HFF-Myc (cell line): ENCODE data around the gene AKAP7.

Source experiments
- DNase-seq: peaks from one replicate; pipeline ENCODE4 v3.0.0-alpha.2; 2011; ENCODE audit warnings: low read depth; ENCODE audit errors: extremely low read depth
- H3K4me3 ChIP-seq: replicated peaks from 2 replicates; pipeline ENCODE4 v1.5.1; 2011; ENCODE audit warnings: low read depth, mild to moderate bottlenecking, control low read depth, low read length
- TF ChIP-seq, protein P1 (sequence below): IDR thresholded peaks from 2 replicates; pipeline ENCODE4 v1.5.1; 2012; ENCODE audit warnings: mild to moderate bottlenecking, low read depth, low read length, control low read depth; ENCODE audit errors: missing control alignments

AKAP7 gene

DNA sequence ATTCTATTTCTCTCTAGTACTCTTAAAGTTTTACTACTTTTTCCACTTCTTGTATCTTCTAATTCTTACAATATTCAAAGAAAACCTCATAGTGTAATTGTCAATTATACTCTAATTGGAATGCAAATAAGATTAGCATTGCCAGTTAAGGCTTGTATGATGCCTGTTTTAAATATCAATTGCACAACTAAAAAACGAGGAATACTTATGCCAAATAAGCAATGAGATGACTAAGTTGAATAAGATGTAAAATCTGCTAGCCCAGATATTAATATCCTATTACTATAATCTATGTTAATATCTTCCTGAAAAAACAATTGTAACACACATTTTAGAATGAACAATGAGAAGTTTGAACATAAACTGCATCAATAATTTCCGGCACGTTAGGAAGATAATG is 13.3 kb upstream of the AKAP7 start:
- no peak for DNase-seq
- H3K4me3 ChIP-seq = no peak overlapping the region
- TF ChIP-seq, protein P1, sequence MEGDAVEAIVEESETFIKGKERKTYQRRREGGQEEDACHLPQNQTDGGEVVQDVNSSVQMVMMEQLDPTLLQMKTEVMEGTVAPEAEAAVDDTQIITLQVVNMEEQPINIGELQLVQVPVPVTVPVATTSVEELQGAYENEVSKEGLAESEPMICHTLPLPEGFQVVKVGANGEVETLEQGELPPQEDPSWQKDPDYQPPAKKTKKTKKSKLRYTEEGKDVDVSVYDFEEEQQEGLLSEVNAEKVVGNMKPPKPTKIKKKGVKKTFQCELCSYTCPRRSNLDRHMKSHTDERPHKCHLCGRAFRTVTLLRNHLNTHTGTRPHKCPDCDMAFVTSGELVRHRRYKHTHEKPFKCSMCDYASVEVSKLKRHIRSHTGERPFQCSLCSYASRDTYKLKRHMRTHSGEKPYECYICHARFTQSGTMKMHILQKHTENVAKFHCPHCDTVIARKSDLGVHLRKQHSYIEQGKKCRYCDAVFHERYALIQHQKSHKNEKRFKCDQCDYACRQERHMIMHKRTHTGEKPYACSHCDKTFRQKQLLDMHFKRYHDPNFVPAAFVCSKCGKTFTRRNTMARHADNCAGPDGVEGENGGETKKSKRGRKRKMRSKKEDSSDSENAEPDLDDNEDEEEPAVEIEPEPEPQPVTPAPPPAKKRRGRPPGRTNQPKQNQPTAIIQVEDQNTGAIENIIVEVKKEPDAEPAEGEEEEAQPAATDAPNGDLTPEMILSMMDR = no peak

DNA sequence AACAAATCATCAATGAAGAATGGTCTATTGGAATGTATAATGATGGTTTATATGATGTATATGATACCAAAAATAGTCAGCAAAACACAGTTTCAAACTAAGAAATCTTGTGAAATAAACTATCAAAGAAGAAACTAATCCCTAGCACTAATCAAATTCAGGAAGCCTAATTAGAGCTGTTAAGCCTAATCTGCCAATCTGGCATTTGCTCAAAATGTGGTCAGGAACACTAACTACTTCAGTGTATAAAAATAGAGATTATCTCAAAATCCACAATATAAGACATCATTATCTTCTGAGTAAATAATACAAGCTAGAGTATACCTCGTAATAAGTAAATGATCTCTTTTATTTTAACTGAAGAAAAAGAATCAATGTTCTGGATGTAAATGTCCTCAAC is 12.8 kb upstream of the AKAP7 start:
- no peak overlapping the region for H3K4me3 ChIP-seq
- TF ChIP-seq, protein P1 = no peak
- no peak for DNase-seq

DNA sequence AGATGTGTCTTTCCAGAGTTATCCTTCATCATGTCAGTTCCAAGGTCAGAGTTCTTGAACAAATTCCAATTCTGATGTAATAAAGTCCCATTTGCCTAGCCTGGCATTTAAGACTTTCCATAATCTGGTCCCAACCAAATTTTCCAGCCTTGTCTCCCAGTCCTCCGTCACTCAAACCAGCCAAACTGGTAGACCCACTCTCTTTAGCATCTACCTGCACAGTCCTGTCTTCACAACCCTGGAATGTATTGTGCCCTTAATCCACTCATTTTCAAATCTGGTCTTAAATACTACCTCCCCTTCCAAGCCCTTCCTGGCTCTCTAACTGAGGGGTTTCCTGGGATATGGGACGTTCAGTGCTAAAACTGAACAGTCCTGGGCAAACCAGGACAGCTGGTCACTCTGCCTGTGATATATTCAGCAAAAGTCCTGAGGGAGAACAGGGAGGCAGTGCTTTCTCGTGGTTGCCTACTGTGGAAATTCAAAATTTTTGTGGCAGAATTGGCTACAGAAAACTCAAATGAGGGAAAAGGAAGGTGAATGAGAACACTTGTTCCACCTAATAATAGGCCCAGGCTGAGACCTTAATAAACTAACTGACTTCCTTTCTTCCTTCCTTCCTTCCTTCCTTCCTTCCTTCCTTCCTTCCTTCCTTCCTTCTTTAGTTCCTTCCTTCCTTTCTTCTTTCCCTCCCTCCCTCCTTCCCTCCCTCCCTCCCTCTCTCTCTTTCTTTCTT is 10.8 kb upstream of the AKAP7 start:
- no peak overlapping the region for H3K4me3 ChIP-seq
- DNase-seq = no peak
- TF ChIP-seq, protein P1 = no peak

GRCh38 chr6:131125431-131125830 is 9.8 kb upstream of the AKAP7 start:
- TF ChIP-seq, protein P1 = no peak
- no peak overlapping the region for H3K4me3 ChIP-seq
- no peak for DNase-seq

- TF ChIP-seq, protein P1 = no peak
- DNase-seq = no peak
- no peak overlapping the region for H3K4me3 ChIP-seq
Measured at GRCh38 chr6:131129689-131130553, 5.3 kb upstream of the AKAP7 start.

- TF ChIP-seq, protein P1 = no peak
- no peak for DNase-seq
- no peak overlapping the region for H3K4me3 ChIP-seq
Measured at GRCh38 chr6:131130554-131130940, 4.7 kb upstream of the AKAP7 start.
